Germinal center (tissue), 1 donor: ENCODE data around the gene NDUFS3.
"Not testable (repeated sequence)": the region's sequence is repeated elsewhere in the genome, so short reads cannot be mapped to it uniquely, and the experiment has no call there.

Source experiments
- DNase-seq: peaks from one replicate; pipeline ENCODE4 v3.0.0; 2012; ENCODE audit warnings: mixed read lengths, low spot score

The NDUFS3 gene

DNA sequence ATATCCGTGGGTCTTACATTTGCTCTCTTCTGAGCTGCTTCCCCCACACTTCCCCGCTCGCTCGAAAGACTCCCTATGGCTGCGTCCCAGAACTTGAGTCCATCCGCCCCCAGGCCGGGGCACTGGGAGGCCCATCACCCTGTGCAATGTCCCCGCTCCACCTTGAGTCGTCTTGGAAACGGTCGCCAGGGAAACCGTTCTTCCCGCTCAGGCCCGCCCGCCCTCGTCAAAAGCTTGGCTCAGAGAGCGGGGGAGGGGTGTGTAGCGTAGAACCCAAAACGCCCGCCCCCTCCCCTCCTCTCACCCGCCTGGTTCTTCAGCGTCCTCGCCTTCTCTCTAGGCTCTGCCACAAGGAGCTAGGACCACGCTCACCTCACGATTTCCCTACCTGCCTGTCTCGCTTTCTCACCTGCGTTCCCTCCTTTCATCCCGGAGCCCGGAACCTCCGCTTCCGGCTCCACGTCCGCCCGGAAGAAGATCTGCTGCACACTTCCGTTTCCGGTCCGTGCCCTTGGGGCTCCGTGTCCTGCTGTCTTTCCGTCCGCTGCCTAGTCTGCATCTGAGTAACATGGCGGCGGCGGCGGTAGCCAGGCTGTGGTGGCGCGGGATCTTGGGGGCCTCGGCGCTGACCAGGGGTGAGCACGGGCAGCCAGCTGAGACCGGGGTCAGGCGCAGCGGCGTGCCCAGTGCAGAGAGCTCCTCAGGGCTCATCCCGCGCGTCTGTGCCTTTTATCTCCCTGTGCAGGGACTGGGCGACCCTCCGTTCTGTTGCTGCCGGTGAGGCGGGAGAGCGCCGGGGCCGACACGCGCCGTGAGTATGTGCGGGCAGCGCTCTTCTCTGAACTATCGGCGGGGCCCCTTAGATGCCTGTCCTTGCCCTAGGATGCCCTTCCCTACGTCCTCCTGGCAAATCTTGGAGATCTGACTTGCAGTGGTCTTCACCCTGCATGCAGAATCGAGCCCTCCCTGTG lies at the start of gene NDUFS3, which contains the start of gene KBTBD4:
Gene NDUFS3 (plus strand): TSS at position 551 of the 971 bp plus-strand sequence. CDS start 18 bp downstream, at position 569.
Gene KBTBD4 (minus strand): TSS at position 447 of the 971 bp plus-strand sequence. CDS start 19 bp downstream, at position 428.
- peak; percentile 89 for DNase-seq

DNA sequence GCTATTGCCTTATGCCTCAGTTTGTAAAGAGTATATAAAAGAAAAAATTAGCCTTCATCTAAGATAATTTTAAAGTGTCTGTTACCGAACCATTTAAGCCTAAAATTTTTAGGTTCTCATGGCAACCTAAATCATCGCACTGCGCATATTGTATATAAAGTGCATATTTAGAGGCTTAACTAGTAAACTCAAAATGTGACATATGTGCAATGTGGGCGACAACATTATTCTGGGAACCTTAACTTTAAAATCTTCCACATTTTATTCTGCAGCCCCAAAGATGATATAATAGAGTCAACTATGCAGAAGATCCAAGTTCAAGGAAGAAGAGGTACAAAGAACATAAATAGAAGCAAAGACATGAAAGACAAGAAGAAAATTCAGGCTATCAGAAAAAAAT lies 48.9 kb upstream of the NDUFS3 start:
- no peak for DNase-seq

DNA sequence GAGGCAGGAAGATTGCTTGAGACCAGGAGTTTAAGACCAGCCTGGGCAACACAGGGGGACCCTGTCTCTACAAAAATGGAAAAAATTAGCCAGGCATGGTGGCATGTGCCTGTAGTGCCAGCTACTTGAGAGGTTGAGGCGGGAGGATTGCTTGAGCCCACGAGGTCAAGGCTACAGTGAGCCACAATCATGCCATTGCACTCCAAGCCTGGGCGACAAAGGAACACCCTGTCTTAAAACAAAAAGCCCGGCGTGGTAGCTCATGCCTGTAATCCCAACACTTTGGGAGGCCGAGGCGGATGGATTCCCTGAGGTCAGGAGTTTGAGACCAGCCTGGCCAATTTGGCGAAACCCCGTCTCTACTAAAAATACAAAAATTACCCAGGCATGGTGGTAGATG lies 48.2 kb upstream of the NDUFS3 start:
- not testable (repeated sequence) for DNase-seq

DNA sequence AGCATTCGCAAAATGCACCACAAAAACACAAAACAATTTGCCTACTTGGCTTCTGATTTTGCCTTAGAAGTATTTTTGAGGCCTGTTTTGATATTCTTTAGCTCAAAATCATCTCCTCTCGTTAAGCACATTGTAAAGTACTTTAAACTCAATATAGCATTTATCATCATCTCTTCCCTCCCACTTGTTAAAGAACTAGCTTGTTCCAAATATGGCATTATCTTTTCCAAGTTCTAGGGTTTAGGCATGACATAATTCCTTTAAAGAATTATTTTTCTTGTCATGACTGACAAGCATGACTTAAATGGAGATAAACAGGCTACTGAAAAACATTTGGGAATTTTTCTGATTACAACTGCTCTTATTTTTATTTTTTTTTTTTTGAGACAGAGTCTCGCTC lies 47.2 kb upstream of the NDUFS3 start:
- no peak for DNase-seq

DNA sequence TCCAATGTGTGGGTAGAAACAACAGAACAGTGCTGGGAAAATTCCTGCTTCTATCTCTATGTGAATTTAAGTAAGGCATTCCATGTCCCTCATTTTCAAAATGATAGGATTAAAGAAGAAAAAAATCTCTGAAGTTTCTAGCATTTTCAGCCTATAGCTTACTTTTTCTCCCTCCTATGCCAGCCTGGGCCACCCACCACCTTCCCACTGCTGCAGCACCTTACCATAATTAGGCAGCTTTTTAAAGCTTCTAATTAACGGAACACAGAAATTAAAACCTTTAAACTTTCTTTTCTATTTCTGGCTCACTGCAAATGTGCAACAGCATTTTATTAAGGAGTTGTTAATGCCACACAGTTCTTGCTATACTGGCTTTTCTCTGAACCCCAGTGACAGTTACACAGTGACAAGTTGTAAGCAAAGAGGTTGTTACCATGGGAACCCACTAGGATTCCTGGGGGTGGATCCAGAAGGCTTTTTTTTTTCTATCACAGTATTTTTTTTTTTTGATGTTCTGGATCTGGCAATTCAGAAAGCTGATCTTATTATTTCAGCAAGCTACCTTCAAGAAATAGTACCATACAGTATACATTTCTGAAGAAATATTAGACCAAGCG lies 46.2 kb upstream of the NDUFS3 start:
- no peak for DNase-seq

DNA sequence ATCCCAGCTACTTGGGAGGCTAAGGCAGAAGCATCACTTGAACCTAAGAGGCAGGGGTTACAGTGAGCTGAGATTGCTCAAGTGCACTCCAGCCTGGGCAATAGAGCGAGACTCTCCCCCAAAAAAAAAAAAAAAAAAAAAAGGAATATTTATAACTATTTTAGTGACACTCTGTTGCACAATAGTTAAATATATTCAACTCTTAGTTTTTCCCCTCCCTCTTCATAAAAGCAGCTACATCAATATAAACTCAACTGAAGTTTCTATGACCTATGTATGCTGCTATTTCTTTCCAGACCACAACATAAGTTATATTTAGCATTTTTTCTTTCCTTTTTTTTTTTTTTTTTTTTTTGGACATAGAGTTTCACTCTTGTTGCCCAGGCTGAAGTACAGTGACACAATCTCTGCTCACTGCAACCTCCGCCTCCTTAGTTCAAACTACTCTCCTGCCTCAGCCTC lies 45.2 kb upstream of the NDUFS3 start:
- no peak for DNase-seq

DNA sequence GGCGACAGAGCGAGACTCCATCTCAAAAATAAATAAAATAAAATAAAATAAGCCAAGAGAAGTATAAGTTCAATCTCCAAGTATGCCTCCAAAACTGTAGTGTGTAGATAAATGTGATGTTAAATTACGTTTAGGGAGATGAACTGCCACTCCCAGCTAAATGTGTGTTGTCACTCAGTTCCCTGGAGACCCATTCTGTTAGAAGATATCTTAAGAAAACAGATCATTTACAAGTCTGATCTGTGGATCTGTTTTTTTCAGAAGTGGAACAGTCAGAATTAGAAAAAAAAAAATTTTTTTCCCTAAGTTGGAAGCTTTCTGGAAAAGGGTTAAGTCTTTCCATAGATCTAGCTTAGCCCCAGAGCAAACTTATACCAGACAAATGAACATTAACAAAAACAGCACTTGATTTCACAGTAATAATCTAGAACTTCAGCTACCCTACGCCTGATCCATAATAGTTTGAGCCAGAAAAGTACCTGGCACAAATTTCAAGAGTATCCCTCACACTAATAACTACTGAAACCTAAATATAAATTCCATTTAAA lies 44.1 kb upstream of the NDUFS3 start:
- DNase-seq: no peak

DNA sequence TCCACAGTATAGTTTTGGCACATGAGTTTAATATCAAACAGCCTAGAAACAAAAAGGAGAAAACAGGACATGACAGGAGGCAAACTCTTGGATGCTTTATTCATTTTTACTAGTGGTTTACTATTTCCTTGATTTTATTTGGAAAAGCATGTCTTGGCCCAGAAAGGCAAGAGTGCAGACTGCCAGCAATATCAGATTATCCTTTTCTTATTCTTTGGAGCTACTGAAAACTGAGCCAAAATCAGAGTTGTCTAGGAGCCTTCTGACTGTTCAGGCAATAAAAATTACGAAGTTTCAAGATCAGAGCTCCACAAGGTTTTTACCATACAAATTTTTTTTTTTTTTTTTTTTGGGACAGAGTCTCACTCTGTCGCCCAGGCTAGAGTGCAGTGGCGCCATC lies 42.0 kb upstream of the NDUFS3 start:
- DNase-seq: no peak

DNA sequence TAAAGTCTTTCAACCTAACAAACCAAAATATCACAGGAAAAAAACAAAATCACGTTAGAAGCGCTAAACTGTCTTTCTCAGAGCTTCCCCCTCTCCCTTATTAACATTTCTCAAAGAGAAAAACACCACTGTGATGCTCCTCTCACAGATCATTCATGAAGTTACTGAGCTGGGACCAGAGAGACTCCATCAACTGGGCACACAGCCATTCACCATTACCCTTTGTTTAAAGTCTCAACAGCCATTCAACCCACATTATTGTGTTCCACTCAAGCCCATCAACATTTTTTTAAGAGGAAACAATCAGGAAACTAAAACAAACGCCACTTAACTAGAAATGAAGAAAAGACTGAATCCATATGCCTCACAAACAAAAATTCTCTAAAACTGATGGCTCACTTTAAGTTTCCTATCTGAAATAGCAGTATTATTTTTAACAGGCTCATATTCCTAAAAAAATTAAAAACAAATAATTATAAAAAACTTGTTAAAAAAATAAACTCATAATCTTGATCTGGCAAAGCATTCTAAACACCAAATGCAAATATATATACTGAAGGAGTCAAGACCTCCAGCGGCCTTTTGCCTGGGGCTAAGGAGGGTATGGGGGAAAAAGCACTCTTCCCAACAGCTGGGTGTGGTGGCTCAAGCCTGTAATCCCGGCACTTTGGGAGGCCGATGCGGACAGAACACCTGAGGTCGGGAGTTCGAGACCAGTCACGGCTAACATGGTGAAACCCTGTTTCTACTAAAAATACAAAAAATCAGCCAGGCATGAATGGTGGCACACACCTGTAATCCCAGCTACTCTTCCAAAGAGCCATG lies 39.9 kb upstream of the NDUFS3 start:
- DNase-seq: no peak

DNA sequence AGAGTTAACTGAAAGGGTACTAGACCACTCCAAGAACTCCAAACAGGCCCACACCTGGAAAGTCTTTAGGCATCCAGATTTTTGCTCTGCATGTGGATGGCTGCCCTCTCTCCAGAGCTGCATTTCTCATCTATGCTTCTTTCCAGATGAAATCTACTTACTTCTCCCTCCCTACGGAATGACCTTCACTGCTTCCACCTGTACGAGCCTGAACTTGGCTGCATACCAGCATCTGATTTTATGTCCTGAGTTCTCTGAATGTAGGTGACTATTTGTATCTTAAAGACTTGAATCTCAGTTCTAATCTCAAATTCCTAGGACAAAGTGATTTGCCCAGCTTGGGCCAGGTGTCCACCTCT lies 39.2 kb upstream of the NDUFS3 start:
- DNase-seq: no peak

DNA sequence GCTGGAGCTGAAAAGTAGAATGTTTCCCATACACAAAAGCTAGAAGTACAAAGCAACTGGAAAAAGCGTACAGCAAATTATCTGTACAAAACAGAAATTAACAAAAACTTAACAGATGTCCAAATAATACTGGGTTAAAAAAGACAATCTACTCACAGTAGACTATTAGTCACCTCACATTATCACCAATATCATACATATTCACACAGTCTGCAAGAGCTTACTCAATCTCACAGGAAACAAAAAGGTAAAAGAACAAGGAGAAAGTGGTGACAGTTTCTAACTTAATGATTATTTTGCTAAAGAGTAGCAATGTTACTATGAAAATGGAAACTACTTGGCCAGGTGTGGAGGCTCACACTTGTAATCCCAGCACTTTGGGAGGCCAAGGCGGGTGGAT lies 37.8 kb upstream of the NDUFS3 start:
- DNase-seq: no peak

DNA sequence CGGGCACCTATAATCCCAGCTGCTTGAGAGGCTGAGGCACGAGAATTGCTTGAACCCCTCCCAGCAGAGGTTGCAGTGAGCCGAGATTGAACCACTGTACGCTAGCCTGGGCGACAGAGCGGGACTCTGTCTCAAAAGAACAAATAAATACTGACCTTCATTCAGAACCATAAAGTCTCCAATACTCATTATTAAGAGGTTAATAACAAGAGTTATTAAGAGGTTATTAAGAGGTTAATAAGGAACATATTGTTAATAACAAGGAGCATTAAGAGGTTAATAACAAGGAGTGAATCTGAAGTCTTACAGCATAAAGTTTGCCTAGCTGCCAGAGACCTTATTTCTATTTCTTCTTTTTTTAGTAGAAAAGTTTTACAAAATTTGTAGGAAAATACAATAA lies 33.6 kb upstream of the NDUFS3 start:
- no peak for DNase-seq

DNA sequence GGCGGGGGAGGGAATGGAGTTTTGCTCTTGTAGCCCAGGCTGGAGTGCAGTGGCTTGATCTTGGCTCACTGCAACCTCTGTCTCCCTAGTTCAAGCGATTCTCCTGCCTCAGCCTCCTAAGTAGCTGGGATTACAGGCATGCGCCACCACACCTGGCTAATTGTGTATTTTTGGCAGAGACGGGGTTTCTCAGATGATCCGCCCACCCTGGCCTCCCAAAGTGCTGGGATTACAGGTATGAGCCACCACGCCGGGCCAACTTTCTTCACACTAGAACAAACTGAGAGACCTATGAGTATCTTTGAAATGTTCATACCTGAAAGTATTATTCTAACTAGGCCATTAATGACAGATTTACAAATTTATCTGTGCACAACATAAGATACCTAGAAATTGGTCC lies 32.6 kb upstream of the NDUFS3 start:
- not testable (repeated sequence) for DNase-seq

DNA sequence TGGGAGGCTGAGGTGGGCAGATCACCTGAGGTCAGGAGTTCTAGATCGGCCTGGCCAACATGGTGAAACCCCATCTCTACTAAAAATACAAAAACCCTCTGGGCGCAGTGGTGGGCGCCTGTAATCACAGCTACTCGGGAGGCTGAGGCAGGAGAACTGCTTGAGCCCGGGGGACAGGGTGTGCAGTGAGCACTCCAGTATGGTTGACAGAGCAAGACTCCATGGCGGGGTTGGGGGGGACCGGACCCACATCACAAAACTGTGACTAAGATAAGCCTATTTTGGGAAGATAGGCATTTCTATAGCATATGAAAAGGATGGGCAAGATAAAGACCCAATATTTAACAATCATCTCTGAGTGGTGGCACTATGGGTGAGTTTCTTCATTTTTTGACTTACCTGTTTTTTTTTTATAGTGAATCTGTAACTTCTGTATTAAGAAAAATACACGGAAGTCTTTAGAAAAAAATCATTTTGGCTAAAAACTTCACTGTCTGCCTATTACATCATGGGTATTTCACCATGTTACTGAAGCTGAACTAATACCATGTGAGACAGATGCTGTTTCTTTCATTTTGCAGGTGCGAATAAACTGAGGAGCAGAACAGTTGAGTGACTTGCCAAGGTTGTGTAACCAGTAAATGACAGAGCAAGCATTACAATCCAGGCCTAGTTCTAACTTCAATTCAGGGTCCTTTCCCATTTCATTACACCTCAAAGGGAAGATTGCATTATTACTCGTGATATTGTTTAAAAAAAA lies 28.4 kb upstream of the NDUFS3 start:
- DNase-seq: no peak

DNA sequence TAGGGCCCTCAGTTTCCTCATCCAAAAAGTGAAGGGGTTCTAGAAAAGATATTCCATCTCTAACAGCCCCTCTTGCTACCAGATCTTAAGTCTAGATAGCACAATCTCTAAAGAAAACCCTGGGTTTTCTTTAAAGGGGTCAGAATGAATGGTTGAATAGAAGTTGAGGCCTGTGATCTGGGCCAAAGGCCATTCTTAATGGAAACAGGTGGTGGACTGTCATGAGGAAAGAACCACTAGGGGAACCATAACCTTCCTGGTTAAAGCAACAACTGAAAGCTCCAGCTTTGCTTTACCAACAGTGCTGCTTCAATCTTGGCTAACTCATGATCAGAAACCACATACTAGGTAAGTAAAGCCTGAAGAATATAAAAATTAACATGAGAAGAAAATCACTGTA lies 27.8 kb upstream of the NDUFS3 start:
- DNase-seq: peak; percentile 31

DNA sequence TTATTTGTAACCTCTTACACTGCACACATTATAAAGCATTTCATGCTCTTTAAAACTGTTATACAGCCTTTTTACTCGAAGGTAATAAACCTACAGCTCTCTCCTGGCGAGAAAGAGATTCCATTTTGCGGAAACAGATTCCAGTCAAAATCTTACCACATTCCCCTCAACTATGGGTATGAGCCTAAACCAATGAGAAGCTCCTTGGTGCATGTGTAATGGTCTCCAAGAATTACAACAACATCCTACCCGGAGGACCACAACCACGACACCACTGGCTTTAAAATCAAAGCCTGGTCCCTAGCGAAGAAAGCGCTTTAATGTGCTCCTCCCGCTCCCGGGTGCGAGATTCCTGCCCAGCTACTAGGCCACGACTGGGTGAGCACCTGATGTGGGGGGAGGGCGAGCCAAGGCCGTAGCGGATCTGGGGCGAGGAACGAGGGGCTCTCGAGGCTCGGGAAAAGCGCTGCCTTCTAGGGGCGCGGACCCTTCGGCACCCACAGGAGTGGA lies 26.8 kb upstream of the NDUFS3 start:
- DNase-seq: peak; percentile 6

DNA sequence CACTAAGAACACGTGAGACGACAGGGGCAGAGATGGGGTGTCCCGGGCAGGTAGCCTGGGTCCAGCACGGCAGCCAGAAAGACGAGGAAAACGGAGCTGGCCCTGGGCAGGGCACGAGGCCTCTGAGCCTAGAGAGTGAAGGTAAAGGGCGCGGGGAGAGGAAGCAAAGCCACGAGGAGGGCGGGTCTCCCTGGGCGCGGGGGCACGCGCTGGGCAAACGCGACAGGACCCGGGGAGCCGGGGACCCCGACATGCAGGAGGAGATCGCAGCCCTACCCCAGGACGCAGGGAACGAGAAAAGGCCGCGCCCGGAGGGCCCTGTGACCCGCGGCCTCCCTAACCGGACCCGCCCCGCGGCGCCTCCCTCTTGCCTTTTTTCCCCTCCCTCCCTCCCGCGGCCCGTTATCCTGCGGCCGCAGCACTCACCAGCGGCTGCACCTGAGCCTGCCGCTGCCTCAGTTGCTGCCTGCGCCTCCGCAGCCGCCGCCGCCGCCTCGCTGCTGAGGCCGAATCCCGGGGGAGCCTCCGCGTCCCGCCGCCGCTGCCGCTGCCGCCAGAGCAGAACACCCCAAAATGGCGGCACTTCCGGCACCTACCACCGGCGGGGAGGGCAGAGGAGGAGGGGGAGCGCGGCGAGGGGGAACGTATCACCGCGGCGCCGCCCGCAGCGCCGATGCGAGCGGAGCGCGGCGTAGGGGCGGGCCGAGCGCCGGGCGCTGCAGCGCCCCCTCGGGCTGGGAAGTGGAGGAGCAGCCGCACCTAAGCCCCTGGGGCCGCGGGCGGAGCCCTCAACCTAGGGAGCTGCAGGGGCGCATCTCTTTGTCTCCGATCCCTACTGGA lies 26.1 kb upstream of the NDUFS3 start, which contains the start of gene CELF1:
Gene CELF1 (minus strand): TSS at position 567 of the 840 bp plus-strand sequence. CDS start 53,609 bp downstream, outside the sequence.
- peak; percentile 91 for DNase-seq

DNA sequence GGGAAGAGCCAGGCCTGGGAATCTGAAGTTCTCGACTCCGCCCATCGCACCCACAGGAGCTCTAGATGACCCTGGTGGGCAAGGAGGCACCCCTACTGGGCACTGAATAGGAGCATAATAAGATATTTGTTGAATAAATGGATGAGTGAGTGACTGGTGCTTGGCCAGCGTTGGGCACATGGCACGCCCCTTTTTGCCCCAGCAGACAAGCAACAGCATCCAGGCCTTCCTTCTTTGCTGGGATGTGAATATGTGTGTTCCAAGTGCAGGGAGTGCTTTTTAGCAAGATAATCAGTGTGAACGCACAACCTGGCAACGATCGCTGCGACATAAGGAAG lies 25.5 kb upstream of the NDUFS3 start:
- DNase-seq: no peak

DNA sequence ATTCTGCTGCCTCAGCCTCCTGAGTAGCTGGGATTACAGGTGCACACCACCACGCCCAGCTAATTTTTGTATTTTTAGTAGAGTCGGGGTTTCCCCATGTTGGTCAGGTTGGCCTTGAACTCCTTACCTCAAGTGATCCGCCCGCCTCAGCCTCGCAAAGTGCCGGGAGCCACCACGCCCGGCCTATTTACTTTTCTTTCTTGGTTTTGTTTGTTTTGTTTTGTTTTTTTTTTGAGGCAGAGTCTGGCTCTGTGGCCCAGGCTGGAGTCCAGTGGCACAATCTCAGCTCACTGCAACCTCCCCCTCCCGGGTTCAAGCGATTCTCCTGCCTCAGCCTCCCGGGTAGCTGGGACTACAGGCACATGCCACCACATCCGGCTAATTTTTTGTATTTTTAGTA lies 21.9 kb upstream of the NDUFS3 start:
- DNase-seq: not testable (repeated sequence)

DNA sequence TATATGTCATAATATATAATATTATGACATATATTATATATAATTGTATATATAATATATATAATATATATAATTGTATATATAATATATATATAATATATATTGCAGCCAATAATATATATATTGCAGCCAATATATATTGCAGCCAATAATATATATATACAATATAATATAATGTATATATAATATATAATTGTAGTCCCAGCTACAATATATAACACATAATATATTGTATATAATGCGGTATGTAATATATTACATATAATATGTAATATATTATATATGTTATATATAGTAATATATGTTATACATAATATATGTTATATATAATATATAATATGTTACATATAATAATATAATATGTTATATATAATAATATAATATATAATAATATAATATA lies 20.2 kb upstream of the NDUFS3 start:
- no peak for DNase-seq
